Tibial artery (tissue), 4 donors: ENCODE measurements around the gene SYTL2.

Experiments used
- DNase-seq, 2 donors: peaks; one replicate each; pipeline ENCODE4 v3.0.0-alpha.2; 2019
- H3K27ac ChIP-seq, 2 donors: fragments of 200-600 bp; sonication (generic) in 1 of 2; 1 replicate in 1 of 2; 2 replicates in 1 of 2; pipeline ENCODE4 v1.5.1; 2018 to 2019; ENCODE audit warnings: mild to moderate bottlenecking in 1 of 2
- H3K27me3 ChIP-seq, 2 donors: fragments of 200-600 bp; sonication (generic) in 1 of 2; one replicate each; pipeline versions ENCODE4 v1.5.1 to v1.6.0; 2016 to 2019
- H3K36me3 ChIP-seq, 3 donors: fragments of 200-600 bp; sonication (generic) in 2 of 3; one replicate each; pipeline ENCODE4 v1.5.1; 2016 to 2019; ENCODE audit warnings: mild to moderate bottlenecking in 2 of 3
- H3K4me1 ChIP-seq, 4 donors: fragments of 200-600 bp; sonication (generic) in 2 of 4; 1 replicate in 3 of 4; 2 replicates in 1 of 4; pipeline ENCODE4 v1.5.1; 2016 to 2019
- H3K4me3 ChIP-seq, 2 donors: fragments of 200-600 bp; sonication (generic) in 1 of 2; 1 replicate in 1 of 2; 2 replicates in 1 of 2; pipeline ENCODE4 v1.5.1; 2018 to 2019; ENCODE audit warnings: mild to moderate bottlenecking in 2 of 2
- H3K9me3 ChIP-seq, 3 donors: fragments of 200-600 bp; sonication (generic) in 1 of 3; one replicate each; pipeline ENCODE4 v1.5.1; 2016 to 2019
- CTCF ChIP-seq, 2 experiments: fragments of 200-600 bp in 1 of 2; fragments of 450-650 bp in 1 of 2; IDR thresholded peaks; one replicate each; pipeline ENCODE4 v1.5.1; 2017 to 2019; ENCODE audit warnings: antibody characterized with exemption in 2 of 2, mild to moderate bottlenecking in 1 of 2, moderate library complexity in 1 of 2
- intact Hi-C: fragments of 100-400 bp; cut with DNase I; formaldehyde crosslinking; loops from one replicate; pipeline ENCODE4 v1.15.0; 2023; ENCODE audit warnings: low total_unique reads

SYTL2 gene

GRCh38 chr11:85823816-85824215 is 12.9 kb upstream of the SYTL2 start:
- intact Hi-C loops = no loop called here
- Histone ChIP-seq H3K4me1 (peaks cover 0 to 44% (median 29%) of the 10 kb centered on the region in 4 donors), H3K27ac (no peak overlapping the region), H3K9me3 (no peaks in the 10 kb centered on the region), H3K4me3 (no peak overlapping the region), H3K36me3 (no peaks in the 10 kb centered on the region), H3K27me3 (no peaks in the 10 kb centered on the region)
- DNase-seq = no peak
- TF ChIP-seq CTCF (IDR thresholded peaks at IDR 0.05) = no peak

GRCh38 chr11:85822814-85823213 is 11.9 kb upstream of the SYTL2 start:
- intact Hi-C loops = no loop called here
- Histone ChIP-seq H3K9me3 (no peaks in the 10 kb centered on the region), H3K4me1 (peaks cover 0 to 34% (median 23%) of the 10 kb centered on the region in 4 donors), H3K27ac (no peak overlapping the region), H3K27me3 (no peaks in the 10 kb centered on the region), H3K4me3 (no peak overlapping the region), H3K36me3 (no peaks in the 10 kb centered on the region)
- TF ChIP-seq CTCF (IDR thresholded peaks at IDR 0.05) = no peak
- DNase-seq = no peak

- H3K9me3 ChIP-seq = no peaks in the 10 kb centered on the region
- peak overlapping the region in 1 of 2 donors; percentile 18 for H3K27ac ChIP-seq
- intact Hi-C loops = no loop called here
- no peak overlapping the region for H3K4me3 ChIP-seq
- H3K27me3 ChIP-seq = no peaks in the 10 kb centered on the region
- no peak for TF ChIP-seq CTCF (IDR thresholded peaks at IDR 0.05)
- no peaks in the 10 kb centered on the region for H3K36me3 ChIP-seq
- DNase-seq = no peak
- peaks cover 0 to 22% (median 12%) of the 10 kb centered on the region in 4 donors for H3K4me1 ChIP-seq
Observed at GRCh38 chr11:85821636-85822035, 10.7 kb upstream of the SYTL2 start.

- H3K4me1 ChIP-seq = peaks cover 0 to 10% (median 0%) of the 10 kb centered on the region in 4 donors
- intact Hi-C loops = no loop called here
- H3K36me3 ChIP-seq = no peaks in the 10 kb centered on the region
- H3K27ac ChIP-seq = no peak overlapping the region
- H3K4me3 ChIP-seq = no peak overlapping the region
- TF ChIP-seq CTCF (IDR thresholded peaks at IDR 0.05) = no peak
- no peaks in the 10 kb centered on the region for H3K27me3 ChIP-seq
- H3K9me3 ChIP-seq = no peaks in the 10 kb centered on the region
- DNase-seq = no peak
Observed at GRCh38 chr11:85819441-85819840, 8.5 kb upstream of the SYTL2 start.

GRCh38 chr11:85815186-85815931 is 4.4 kb upstream of the SYTL2 start:
- peaks cover 0 to 7% (median 3%) of the 10 kb centered on the region in 4 donors for H3K4me1 ChIP-seq
- DNase-seq = no peak
- no peak overlapping the region for H3K27ac ChIP-seq
- intact Hi-C loops = no loop called here
- H3K9me3 ChIP-seq = no peaks in the 10 kb centered on the region
- no peaks in the 10 kb centered on the region for H3K27me3 ChIP-seq
- no peaks in the 10 kb centered on the region for H3K36me3 ChIP-seq
- no peak for TF ChIP-seq CTCF (IDR thresholded peaks at IDR 0.05)
- no peak overlapping the region for H3K4me3 ChIP-seq
